Amygdala (tissue), 56 donors: Measurements from ENCODE around the gene CTNND2.

Source experiments
- DNase-seq, 56 donors: peaks; one replicate each; lab custom pipeline; 2025; lab: John Stamatoyannopoulos, UW

The CTNND2 gene

GRCh38 chr5:10932426-10932825, 971.8 kb downstream of the CTNND2 start:
- no peak for DNase-seq

GRCh38 chr5:10927608-10928007, 976.6 kb downstream of the CTNND2 start:
- no peak for DNase-seq

DNA sequence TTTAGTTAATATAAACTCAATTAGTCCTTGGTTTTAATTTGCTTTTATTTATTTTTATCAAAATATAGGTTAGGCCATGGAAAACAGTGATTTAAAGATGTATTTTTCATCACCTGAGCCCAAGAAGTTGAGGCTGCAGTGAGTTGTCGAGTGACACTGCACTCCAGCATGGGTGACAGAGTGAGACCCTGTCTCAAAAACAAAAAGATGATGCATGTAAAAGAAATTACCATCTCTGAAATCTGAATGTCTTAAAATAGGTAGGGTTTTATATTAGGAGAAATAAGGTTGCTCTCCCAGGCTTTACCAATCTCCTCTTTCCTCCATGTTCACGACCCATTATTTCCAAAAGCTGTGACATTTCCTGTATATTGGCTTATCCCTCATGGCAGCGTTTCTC, 980.9 kb downstream of the CTNND2 start:
- no peak for DNase-seq
